Measurements from ENCODE around the gene BAG3.
A peak's percentile ranks its signal among the peaks of the same experiment; 100 is the strongest.

BAG3 gene

DNA sequence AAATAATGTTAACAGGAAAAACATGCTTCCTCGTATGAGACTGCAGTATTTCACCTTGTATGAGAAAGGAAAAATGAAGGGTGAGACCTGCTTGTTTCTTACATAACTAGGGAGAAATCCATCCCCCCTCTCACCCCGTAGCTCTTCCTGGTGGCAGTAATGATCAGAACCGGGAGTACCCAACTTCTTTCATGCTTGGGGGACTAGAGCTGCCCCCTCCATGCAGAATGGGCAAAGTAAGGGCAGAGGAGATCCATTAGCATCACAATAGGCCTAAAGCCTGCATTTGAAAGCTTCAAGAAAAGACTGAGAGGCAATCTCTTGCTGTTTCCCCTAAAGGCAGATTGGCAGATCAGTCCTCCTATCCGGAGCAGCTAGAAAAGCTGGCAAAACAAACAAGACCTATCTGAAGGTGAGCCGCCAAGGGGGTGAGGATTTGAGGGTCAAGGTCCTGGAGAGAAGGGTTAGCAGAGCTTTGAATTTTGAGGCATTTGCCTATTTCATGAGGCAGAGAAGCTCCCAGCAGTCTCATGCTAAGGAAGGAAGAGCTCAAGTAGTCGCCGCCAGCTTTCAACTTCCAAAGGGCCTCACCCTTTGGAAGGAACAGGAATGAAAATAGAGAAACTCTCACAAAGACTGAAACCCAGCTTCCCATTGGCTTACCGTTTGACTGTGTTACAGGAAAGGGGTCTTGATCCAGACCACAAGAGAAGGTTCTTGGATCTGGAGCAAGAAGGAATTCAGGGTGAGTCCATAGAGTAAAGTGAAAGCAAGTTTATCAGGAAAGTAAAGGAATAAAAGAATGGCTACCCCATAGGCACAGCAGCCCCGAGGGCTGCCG lies 36.2 kb downstream of the BAG3 start:
- Histone ChIP-seq H3K4me1 (ENCODE audit: control insufficient read depth, low read depth, low read length) (peaks cover 17% of the 10 kb centered on the region), H3K27ac (ENCODE audit: low read length) (peak overlapping the region; percentile 75), H3K9me3 (ENCODE audit: control insufficient read depth, low read depth, low read length) (no peaks in the 10 kb centered on the region), H3K9ac (ENCODE audit: low read length) (peak overlapping the region; percentile 50), H3K36me3 (ENCODE audit: control insufficient read depth, low read depth, low read length) (no peaks in the 10 kb centered on the region), H3K27me3 (ENCODE audit: control insufficient read depth, insufficient read depth, low read length) (no peaks in the 10 kb centered on the region), H3K4me3 (ENCODE audit: low read length) (peak overlapping the region; percentile 70)

DNA sequence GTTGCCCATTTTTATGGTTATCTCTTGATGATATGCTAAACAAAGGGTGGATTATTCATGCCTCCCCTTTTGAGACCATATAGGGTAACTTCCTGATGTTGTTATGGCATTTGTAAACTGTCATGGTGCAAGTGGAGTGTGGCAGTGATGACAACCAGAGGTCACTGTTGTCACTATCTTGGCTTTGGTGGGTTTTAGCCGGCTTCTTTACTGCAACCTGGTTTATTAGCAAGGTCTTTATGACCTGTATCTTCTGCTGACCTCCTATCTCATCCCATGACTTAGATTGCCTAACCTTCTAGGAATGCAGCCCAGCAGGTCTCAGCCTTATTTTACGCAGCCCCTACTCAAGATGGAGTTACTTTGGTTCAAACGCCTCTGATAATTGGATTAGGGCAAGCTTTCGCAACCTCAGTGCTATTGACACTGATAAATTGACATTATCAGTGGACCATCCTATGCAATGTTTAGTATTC lies 36.9 kb downstream of the BAG3 start:
- H3K9ac ChIP-seq (ENCODE audit: low read length): peak overlapping the region; percentile 50
- no peaks in the 10 kb centered on the region for H3K9me3 ChIP-seq (ENCODE audit: control insufficient read depth, low read depth, low read length)
- H3K4me1 ChIP-seq (ENCODE audit: control insufficient read depth, low read depth, low read length): peaks cover 17% of the 10 kb centered on the region
- no peaks in the 10 kb centered on the region for H3K36me3 ChIP-seq (ENCODE audit: control insufficient read depth, low read depth, low read length)
- H3K27ac ChIP-seq (ENCODE audit: low read length): peak overlapping the region; percentile 28
- no peaks in the 10 kb centered on the region for H3K27me3 ChIP-seq (ENCODE audit: control insufficient read depth, insufficient read depth, low read length)
- peak overlapping the region; percentile 70 for H3K4me3 ChIP-seq (ENCODE audit: low read length)

DNA sequence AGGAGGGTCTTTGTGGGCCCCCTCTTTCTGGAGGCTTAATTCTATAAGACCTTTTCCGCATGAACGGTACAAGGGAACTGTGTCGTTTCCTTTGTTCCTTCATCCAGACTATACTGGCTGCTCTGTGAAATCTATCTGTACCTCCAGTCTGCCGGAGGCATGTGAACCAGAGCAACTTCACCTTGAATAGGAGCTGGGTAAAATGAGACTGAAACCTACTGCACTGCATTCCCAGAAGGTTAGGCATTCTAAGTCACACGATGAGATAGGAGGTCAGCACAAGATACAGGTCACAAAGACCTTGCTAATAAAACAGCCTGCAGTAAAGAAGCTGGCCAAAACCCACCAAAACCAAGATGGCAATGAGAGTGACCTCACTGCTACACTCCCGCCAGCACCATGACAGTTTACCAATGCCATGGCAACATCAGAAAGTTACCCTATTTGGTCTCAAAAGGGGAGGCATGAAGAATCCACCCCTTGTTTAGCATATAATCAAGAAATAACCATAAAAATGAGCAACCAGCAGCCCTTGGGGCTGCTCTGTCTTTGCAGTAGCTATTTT lies 37.9 kb downstream of the BAG3 start:
- Histone ChIP-seq H3K4me3 (ENCODE audit: low read length) (no peak overlapping the region), H3K9ac (ENCODE audit: low read length) (no peak overlapping the region), H3K36me3 (ENCODE audit: control insufficient read depth, low read depth, low read length) (no peaks in the 10 kb centered on the region), H3K27ac (ENCODE audit: low read length) (no peak overlapping the region), H3K9me3 (ENCODE audit: control insufficient read depth, low read depth, low read length) (no peaks in the 10 kb centered on the region), H3K4me1 (ENCODE audit: control insufficient read depth, low read depth, low read length) (peaks cover 17% of the 10 kb centered on the region), H3K27me3 (ENCODE audit: control insufficient read depth, insufficient read depth, low read length) (no peaks in the 10 kb centered on the region)

DNA sequence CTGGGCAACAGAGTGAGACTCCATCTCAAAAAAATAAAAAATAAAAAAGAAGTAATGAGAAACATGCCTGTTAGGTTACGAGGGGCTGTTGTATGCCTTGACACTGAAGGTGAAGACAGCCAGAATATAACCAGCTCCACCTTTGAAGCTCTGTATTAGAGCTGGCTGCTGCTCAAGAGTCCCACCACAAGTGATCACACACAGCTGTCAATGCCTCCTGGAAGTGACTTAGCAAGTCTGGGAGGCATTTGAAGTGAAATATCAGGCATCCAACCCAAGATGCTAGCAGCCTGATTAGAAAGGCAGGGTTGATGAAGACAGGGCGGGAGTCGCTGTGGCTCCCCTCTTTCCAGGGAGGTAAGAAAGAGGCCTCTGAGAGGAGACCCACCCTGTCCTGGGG lies 40.5 kb downstream of the BAG3 start:
- Histone ChIP-seq H3K4me1 (ENCODE audit: control insufficient read depth, low read depth, low read length) (peaks cover 17% of the 10 kb centered on the region), H3K9me3 (ENCODE audit: control insufficient read depth, low read depth, low read length) (no peaks in the 10 kb centered on the region), H3K4me3 (ENCODE audit: low read length) (no peak overlapping the region), H3K9ac (ENCODE audit: low read length) (no peak overlapping the region), H3K27ac (ENCODE audit: low read length) (no peak overlapping the region), H3K36me3 (ENCODE audit: control insufficient read depth, low read depth, low read length) (no peaks in the 10 kb centered on the region), H3K27me3 (ENCODE audit: control insufficient read depth, insufficient read depth, low read length) (no peaks in the 10 kb centered on the region)

DNA sequence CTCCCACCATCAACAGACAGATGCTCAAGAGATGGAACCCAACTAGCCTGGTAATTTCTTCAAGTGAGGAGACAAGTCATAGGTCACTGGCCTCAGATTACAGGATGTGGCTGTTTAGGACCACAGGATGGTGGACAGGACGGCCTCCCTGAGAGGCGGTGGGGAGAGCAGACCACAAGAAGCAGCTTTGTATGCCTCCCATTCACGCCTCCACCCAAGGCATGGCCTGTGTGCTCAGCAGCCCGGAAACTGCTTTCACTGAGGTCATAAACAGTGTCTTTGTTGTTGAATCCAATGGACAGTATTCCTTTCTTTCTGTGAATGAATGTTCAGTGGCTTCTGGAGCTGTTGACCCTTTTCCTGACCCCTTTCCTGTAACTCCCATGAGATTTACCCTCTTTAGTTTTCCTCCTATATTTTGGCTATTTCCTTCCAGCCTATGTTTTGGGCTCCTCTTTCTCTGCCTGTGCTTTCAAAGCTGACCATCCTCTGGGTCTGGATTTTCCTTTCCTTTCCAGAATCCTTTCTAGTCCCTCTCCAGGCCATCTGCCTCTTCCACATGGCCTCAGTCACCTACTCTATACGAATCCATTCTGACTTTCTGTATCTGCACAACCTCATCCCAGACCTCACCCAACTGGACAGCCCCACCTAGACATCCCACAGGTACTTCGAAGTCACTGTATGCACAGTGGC lies 42.2 kb downstream of the BAG3 start:
- H3K27ac ChIP-seq (ENCODE audit: low read length): no peak overlapping the region

DNA sequence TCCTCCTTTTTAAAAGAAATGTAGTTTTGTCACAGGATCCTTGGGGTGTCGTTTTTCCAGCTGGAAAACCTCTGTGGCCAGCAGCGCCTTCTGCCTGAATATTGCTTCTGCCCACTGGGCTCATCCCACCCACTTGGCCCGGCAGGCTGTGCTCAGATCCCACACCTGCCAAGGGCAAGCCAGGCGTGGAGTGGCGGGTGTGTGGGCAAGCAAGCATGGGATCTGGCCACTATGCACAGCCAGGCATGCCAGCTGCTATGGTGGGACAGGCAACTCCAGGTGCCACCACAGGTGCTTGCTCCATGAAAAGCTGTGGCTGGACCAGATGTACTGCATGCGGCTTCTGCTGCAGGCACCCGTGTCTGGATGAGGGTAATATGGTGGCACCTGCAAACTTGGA lies 43.4 kb downstream of the BAG3 start:
- H3K27ac ChIP-seq (ENCODE audit: low read length): no peak overlapping the region
- no peaks in the 10 kb centered on the region for H3K27me3 ChIP-seq (ENCODE audit: control insufficient read depth, insufficient read depth, low read length)
- H3K9me3 ChIP-seq (ENCODE audit: control insufficient read depth, low read depth, low read length): no peaks in the 10 kb centered on the region
- H3K36me3 ChIP-seq (ENCODE audit: control insufficient read depth, low read depth, low read length): no peaks in the 10 kb centered on the region
- no peaks in the 10 kb centered on the region for H3K4me1 ChIP-seq (ENCODE audit: control insufficient read depth, low read depth, low read length)
- H3K4me3 ChIP-seq (ENCODE audit: low read length): no peak overlapping the region
- H3K9ac ChIP-seq (ENCODE audit: low read length): no peak overlapping the region

More for the DNA sequence above, 42.2 kb downstream of the BAG3 start:
- Histone ChIP-seq H3K9ac (ENCODE audit: low read length) (no peak overlapping the region), H3K4me1 (ENCODE audit: control insufficient read depth, low read depth, low read length) (peaks cover 9% of the 10 kb centered on the region), H3K4me3 (ENCODE audit: low read length) (no peak overlapping the region), H3K9me3 (ENCODE audit: control insufficient read depth, low read depth, low read length) (no peaks in the 10 kb centered on the region), H3K27me3 (ENCODE audit: control insufficient read depth, insufficient read depth, low read length) (no peaks in the 10 kb centered on the region), H3K36me3 (ENCODE audit: control insufficient read depth, low read depth, low read length) (no peaks in the 10 kb centered on the region)

DNA sequence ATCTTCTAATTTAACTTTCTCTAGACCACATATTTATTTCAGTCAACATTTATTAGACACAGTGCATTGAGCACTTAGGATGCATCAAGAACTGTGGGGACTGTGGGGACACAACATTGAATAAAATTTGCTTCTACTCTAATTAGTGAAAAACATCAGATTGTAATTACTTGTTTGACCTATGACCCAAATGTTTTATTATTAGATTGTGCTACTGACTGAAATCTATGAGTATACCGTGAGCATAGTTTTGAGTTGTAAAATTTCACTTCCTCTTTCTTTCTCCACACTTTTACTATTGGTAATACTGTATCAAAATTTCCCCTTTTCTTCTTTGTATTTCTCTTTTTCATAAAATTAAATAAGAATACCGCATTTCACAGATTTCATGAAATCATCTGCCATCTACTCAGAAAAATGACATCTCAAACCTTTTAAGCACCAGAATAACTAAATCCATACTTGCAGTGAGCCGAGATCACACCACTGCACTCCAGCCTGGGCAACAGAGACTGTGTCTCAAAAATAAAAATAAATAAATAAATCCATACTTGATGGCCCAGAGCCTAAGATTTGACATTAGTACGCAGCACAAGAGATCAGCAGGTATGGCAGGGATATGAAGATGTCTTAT lies 49.3 kb downstream of the BAG3 start:
- H3K4me3 ChIP-seq (ENCODE audit: low read length): no peak overlapping the region
- H3K9me3 ChIP-seq (ENCODE audit: control insufficient read depth, low read depth, low read length): no peaks in the 10 kb centered on the region
- no peak overlapping the region for H3K9ac ChIP-seq (ENCODE audit: low read length)
- H3K4me1 ChIP-seq (ENCODE audit: control insufficient read depth, low read depth, low read length): peaks cover 6% of the 10 kb centered on the region
- H3K36me3 ChIP-seq (ENCODE audit: control insufficient read depth, low read depth, low read length): no peaks in the 10 kb centered on the region
- no peak overlapping the region for H3K27ac ChIP-seq (ENCODE audit: low read length)
- no peaks in the 10 kb centered on the region for H3K27me3 ChIP-seq (ENCODE audit: control insufficient read depth, insufficient read depth, low read length)

DNA sequence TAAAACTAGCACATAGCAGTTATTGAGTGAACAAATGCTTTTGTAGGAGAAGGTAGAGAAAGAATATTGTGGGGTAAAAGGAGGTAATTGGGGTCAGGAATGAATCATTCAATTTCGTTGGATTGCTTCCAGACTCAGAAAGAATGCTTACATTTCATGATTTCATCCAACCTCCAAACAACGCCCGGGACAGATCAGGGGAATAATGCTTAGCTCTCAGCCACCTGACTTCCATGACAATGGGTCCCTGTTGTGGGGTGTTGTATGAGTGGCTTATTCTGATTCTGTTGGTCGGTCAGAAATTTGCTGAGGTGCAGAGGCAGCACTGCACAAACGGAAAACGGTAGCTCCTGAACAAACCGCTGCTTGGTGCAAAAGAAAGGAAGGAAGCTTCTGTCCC lies 50.7 kb downstream of the BAG3 start:
- H3K9me3 ChIP-seq (ENCODE audit: control insufficient read depth, low read depth, low read length): no peaks in the 10 kb centered on the region
- H3K27ac ChIP-seq (ENCODE audit: low read length): no peak overlapping the region
- peaks cover 6% of the 10 kb centered on the region for H3K4me1 ChIP-seq (ENCODE audit: control insufficient read depth, low read depth, low read length)

DNA sequence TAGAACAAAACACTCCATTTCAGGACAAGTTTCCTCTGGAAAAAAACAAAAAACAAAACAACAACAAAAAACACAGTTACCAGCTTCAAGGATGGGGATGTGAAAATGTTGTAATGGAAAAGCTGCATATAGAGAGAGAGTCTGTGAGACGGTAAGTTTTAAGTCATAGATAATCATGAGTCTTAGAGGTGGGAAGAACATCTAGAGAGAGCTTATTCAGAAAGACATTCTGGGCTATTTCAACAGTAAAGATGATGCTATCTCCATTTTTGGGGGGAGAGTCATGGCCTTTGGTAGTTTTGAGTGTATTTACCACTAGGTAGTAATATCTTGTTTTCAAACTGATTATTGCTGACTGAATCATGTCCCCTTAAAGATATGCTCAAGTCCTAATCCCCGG lies 51.4 kb downstream of the BAG3 start:
- Histone ChIP-seq H3K9me3 (ENCODE audit: control insufficient read depth, low read depth, low read length) (no peaks in the 10 kb centered on the region), H3K27me3 (ENCODE audit: control insufficient read depth, insufficient read depth, low read length) (no peaks in the 10 kb centered on the region), H3K4me1 (ENCODE audit: control insufficient read depth, low read depth, low read length) (peaks cover 6% of the 10 kb centered on the region), H3K36me3 (ENCODE audit: control insufficient read depth, low read depth, low read length) (no peaks in the 10 kb centered on the region), H3K4me3 (ENCODE audit: low read length) (no peak overlapping the region), H3K27ac (ENCODE audit: low read length) (no peak overlapping the region), H3K9ac (ENCODE audit: low read length) (no peak overlapping the region)

More for the DNA sequence above, 50.7 kb downstream of the BAG3 start:
- H3K27me3 ChIP-seq (ENCODE audit: control insufficient read depth, insufficient read depth, low read length): no peaks in the 10 kb centered on the region
- no peaks in the 10 kb centered on the region for H3K36me3 ChIP-seq (ENCODE audit: control insufficient read depth, low read depth, low read length)
- no peak overlapping the region for H3K4me3 ChIP-seq (ENCODE audit: low read length)
- H3K9ac ChIP-seq (ENCODE audit: low read length): no peak overlapping the region

DNA sequence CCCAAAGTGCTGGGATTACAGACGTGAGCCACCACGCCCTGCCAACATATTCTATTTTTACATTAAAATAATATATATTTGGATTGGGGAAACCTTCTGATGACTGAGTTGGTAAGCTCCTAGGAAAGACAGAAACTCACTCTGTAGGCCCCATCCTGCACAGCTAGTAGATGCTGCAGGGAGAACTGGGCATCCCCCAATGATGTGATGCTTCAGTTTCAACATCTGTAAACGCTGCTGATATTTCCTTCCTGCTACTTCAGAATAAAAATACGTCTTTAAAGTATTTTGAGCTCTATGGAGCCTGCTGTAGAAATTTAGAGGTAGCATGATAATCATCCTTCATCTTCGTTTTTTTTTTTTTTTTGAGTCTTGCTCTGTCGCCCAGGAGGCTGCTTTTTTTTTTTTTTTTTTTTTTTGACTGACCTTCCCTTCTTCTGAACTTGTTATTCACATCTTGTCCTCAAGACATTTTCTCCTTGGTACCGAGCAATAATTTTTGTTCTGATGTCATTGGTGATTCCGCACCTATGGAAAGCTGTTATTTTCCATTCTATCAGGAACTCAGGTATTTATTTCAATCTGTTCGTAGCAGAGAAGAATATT lies 52.8 kb downstream of the BAG3 start:
- Histone ChIP-seq H3K4me3 (ENCODE audit: low read length) (no peak overlapping the region), H3K4me1 (ENCODE audit: control insufficient read depth, low read depth, low read length) (peaks cover 6% of the 10 kb centered on the region), H3K27ac (ENCODE audit: low read length) (no peak overlapping the region), H3K9ac (ENCODE audit: low read length) (no peak overlapping the region), H3K36me3 (ENCODE audit: control insufficient read depth, low read depth, low read length) (no peaks in the 10 kb centered on the region), H3K9me3 (ENCODE audit: control insufficient read depth, low read depth, low read length) (no peaks in the 10 kb centered on the region), H3K27me3 (ENCODE audit: control insufficient read depth, insufficient read depth, low read length) (no peaks in the 10 kb centered on the region)

DNA sequence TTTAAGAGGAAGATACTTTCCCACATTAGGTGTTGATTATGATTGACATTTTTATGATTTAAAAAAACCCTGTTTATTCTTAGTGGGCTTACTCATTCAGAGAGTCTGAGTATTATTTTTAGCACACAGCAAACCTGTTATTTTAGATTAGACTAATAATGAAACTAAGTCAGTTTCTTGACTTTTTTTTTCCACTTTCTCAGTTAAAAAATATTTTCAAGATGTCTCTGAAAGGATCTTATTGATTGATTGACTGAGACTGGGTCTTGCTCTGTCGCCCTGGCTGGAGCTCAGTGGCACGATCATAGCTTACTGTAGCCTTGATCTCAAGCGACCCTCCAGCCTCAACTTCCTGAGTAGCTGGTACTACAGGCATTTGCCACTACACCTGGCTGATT lies 54.3 kb downstream of the BAG3 start:
- no peaks in the 10 kb centered on the region for H3K36me3 ChIP-seq (ENCODE audit: control insufficient read depth, low read depth, low read length)
- H3K4me1 ChIP-seq (ENCODE audit: control insufficient read depth, low read depth, low read length): peaks cover 6% of the 10 kb centered on the region
- no peak overlapping the region for H3K9ac ChIP-seq (ENCODE audit: low read length)
- no peaks in the 10 kb centered on the region for H3K27me3 ChIP-seq (ENCODE audit: control insufficient read depth, insufficient read depth, low read length)
- no peaks in the 10 kb centered on the region for H3K9me3 ChIP-seq (ENCODE audit: control insufficient read depth, low read depth, low read length)
- no peak overlapping the region for H3K27ac ChIP-seq (ENCODE audit: low read length)
- no peak overlapping the region for H3K4me3 ChIP-seq (ENCODE audit: low read length)
